GM21360 (cell line): ENCODE results near the gene PTPMT1.
A peak's percentile ranks its signal among the peaks of the same experiment; 100 is the strongest.
"Not testable (repeated sequence)": the region's sequence is repeated elsewhere in the genome, so short reads cannot be mapped to it uniquely, and the experiment has no call there.

Experiments used
- ATAC-seq: cut with Tn5 transposase; IDR thresholded peaks from one replicate; pipeline ENCODE4 v1.9.1; 2021; ENCODE audit warnings: mild to moderate bottlenecking, moderate library complexity; ENCODE audit not compliant: unreplicated experiment

PTPMT1 gene

DNA sequence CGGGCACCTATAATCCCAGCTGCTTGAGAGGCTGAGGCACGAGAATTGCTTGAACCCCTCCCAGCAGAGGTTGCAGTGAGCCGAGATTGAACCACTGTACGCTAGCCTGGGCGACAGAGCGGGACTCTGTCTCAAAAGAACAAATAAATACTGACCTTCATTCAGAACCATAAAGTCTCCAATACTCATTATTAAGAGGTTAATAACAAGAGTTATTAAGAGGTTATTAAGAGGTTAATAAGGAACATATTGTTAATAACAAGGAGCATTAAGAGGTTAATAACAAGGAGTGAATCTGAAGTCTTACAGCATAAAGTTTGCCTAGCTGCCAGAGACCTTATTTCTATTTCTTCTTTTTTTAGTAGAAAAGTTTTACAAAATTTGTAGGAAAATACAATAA is 20.1 kb upstream of the PTPMT1 start:
- no peak for ATAC-seq

DNA sequence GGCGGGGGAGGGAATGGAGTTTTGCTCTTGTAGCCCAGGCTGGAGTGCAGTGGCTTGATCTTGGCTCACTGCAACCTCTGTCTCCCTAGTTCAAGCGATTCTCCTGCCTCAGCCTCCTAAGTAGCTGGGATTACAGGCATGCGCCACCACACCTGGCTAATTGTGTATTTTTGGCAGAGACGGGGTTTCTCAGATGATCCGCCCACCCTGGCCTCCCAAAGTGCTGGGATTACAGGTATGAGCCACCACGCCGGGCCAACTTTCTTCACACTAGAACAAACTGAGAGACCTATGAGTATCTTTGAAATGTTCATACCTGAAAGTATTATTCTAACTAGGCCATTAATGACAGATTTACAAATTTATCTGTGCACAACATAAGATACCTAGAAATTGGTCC is 19.1 kb upstream of the PTPMT1 start:
- not testable (repeated sequence) for ATAC-seq

DNA sequence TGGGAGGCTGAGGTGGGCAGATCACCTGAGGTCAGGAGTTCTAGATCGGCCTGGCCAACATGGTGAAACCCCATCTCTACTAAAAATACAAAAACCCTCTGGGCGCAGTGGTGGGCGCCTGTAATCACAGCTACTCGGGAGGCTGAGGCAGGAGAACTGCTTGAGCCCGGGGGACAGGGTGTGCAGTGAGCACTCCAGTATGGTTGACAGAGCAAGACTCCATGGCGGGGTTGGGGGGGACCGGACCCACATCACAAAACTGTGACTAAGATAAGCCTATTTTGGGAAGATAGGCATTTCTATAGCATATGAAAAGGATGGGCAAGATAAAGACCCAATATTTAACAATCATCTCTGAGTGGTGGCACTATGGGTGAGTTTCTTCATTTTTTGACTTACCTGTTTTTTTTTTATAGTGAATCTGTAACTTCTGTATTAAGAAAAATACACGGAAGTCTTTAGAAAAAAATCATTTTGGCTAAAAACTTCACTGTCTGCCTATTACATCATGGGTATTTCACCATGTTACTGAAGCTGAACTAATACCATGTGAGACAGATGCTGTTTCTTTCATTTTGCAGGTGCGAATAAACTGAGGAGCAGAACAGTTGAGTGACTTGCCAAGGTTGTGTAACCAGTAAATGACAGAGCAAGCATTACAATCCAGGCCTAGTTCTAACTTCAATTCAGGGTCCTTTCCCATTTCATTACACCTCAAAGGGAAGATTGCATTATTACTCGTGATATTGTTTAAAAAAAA is 14.9 kb upstream of the PTPMT1 start:
- no peak for ATAC-seq

DNA sequence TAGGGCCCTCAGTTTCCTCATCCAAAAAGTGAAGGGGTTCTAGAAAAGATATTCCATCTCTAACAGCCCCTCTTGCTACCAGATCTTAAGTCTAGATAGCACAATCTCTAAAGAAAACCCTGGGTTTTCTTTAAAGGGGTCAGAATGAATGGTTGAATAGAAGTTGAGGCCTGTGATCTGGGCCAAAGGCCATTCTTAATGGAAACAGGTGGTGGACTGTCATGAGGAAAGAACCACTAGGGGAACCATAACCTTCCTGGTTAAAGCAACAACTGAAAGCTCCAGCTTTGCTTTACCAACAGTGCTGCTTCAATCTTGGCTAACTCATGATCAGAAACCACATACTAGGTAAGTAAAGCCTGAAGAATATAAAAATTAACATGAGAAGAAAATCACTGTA is 14.3 kb upstream of the PTPMT1 start:
- ATAC-seq, result no peak

DNA sequence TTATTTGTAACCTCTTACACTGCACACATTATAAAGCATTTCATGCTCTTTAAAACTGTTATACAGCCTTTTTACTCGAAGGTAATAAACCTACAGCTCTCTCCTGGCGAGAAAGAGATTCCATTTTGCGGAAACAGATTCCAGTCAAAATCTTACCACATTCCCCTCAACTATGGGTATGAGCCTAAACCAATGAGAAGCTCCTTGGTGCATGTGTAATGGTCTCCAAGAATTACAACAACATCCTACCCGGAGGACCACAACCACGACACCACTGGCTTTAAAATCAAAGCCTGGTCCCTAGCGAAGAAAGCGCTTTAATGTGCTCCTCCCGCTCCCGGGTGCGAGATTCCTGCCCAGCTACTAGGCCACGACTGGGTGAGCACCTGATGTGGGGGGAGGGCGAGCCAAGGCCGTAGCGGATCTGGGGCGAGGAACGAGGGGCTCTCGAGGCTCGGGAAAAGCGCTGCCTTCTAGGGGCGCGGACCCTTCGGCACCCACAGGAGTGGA is 13.3 kb upstream of the PTPMT1 start:
- ATAC-seq, result no peak

DNA sequence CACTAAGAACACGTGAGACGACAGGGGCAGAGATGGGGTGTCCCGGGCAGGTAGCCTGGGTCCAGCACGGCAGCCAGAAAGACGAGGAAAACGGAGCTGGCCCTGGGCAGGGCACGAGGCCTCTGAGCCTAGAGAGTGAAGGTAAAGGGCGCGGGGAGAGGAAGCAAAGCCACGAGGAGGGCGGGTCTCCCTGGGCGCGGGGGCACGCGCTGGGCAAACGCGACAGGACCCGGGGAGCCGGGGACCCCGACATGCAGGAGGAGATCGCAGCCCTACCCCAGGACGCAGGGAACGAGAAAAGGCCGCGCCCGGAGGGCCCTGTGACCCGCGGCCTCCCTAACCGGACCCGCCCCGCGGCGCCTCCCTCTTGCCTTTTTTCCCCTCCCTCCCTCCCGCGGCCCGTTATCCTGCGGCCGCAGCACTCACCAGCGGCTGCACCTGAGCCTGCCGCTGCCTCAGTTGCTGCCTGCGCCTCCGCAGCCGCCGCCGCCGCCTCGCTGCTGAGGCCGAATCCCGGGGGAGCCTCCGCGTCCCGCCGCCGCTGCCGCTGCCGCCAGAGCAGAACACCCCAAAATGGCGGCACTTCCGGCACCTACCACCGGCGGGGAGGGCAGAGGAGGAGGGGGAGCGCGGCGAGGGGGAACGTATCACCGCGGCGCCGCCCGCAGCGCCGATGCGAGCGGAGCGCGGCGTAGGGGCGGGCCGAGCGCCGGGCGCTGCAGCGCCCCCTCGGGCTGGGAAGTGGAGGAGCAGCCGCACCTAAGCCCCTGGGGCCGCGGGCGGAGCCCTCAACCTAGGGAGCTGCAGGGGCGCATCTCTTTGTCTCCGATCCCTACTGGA is 12.6 kb upstream of the PTPMT1 start, which contains the start of gene CELF1:
TSS of gene CELF1 (minus strand) at position 567 of the 840 bp plus-strand sequence. CDS start 53,609 bp downstream, outside the sequence.
- peak; percentile 95 for ATAC-seq

DNA sequence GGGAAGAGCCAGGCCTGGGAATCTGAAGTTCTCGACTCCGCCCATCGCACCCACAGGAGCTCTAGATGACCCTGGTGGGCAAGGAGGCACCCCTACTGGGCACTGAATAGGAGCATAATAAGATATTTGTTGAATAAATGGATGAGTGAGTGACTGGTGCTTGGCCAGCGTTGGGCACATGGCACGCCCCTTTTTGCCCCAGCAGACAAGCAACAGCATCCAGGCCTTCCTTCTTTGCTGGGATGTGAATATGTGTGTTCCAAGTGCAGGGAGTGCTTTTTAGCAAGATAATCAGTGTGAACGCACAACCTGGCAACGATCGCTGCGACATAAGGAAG is 12.0 kb upstream of the PTPMT1 start:
- ATAC-seq, result peak; percentile 28

DNA sequence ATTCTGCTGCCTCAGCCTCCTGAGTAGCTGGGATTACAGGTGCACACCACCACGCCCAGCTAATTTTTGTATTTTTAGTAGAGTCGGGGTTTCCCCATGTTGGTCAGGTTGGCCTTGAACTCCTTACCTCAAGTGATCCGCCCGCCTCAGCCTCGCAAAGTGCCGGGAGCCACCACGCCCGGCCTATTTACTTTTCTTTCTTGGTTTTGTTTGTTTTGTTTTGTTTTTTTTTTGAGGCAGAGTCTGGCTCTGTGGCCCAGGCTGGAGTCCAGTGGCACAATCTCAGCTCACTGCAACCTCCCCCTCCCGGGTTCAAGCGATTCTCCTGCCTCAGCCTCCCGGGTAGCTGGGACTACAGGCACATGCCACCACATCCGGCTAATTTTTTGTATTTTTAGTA is 8.4 kb upstream of the PTPMT1 start:
- ATAC-seq, result not testable (repeated sequence)

DNA sequence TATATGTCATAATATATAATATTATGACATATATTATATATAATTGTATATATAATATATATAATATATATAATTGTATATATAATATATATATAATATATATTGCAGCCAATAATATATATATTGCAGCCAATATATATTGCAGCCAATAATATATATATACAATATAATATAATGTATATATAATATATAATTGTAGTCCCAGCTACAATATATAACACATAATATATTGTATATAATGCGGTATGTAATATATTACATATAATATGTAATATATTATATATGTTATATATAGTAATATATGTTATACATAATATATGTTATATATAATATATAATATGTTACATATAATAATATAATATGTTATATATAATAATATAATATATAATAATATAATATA is 6.7 kb upstream of the PTPMT1 start:
- ATAC-seq, result no peak

DNA sequence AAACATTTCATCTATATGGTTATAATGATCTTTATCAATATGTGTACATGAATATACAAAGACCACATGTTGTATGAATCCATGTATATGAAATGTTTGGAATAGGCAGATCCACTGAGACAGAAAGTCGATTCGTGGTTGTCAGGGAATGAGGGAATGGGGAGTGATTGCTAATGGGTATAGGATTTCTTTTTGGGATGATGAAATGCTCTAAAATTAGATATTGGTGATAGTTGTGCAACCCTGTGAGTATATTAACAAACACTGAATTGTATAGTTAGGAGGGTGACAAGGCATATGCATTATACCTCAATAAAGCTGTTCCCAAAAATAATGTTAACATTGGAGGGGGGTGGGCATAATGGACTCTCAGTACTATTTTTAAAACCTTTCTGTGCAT is 5.0 kb upstream of the PTPMT1 start:
- ATAC-seq, result no peak

DNA sequence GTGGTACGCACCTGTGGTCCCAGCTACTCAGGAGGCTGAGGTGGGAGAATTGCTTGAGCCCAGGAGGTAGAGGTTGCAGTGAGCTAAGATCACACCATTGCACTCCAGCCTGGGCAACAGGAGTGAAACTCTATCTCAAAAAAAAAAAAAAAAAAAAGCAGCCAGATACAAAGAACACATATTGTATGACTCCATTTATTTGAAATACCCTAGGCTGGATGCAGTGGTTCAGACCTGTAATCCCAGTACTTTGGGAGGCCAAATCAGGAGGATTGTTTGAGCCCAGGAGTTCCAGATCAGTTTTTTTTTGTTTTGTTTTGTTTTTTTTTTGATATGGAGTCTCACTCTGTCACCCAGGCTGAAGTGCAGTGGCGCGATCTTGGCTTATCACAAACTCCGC is 3.0 kb upstream of the PTPMT1 start:
- ATAC-seq, result not testable (repeated sequence)

DNA sequence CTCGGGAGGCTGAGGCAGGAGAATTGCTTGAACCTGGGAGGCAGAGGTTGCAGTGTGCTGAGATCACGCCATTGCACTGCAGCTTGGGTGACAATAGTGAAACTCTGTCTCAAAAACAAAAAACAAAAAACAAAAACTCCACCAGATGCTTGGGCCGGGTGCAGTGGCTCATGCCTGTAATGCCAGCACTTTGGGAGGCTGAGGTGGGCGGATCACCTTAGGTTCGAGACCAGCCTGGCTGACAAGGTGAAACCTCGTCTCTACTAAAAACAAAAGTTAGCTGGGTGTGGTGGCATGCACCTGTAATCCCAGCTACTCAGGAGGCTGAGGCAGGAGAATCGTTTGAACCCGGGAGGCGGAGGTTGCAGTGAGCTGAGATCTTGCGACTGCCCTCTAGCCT is 1.0 kb upstream of the PTPMT1 start:
- not testable (repeated sequence) for ATAC-seq

DNA sequence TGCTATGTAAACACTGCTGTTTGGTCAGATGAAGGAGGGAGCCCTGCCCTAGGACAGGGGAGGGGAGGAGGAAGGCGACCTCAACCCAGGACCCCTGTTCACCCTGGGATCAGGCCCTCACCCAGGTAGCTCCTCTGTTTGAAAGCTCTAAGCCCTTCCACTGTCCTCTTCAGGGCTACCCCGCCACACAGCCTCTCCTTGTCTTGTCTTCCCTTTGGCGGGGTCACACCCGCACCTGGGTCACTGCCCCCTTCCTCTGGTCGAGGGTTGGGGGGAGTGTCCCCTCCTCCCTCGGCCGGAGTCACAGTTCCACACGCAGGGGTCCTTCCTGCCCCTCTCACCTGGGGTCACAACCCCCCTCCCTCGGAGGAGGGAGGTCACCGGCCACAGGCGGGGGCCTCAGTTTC is 463 bp upstream of the PTPMT1 start:
- ATAC-seq, result peak; percentile 16

DNA sequence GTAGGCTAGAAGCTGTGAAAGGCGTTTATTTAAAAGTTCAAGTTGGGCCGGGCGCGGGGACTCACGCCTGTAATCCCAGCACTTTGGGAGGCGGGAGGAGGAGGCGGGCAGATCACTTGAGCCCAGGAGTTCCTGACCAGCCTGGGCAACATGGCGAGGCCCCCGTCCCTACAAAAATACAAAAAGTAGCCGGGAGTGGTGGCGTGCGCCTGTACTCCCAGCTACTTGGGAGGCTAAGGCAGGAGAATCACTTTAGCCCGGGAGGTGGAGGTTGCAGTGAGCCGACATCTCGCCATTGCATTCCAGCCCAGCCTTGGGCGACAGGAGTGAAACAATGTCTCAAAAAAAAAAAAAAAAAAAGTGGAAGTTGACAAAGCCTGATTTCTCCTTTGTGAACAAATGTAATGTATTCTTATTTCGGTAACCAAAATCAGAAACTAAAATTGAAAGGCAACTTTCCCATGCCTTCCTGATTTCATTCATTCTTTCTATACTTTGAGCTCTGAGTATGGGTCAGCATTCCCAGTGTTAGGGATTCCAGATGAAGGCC is 825 bp downstream of the PTPMT1 start:
- no peak for ATAC-seq

DNA sequence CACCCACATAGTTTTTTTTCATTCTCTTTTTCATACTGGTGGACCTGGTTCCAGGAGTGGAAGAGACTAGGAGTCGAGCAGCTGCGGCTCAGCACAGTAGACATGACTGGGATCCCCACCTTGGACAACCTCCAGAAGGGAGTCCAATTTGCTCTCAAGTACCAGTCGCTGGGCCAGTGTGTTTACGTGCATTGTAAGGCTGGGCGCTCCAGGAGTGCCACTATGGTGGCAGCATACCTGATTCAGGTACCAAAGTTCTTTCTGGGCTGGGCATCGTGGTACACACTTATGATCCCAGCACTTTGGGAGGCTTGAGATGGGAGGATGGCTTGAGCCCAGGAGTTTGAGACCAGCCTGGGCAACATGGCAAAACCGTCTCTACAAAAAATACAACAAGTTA is 4.2 kb downstream of the PTPMT1 start:
- ATAC-seq, result no peak

DNA sequence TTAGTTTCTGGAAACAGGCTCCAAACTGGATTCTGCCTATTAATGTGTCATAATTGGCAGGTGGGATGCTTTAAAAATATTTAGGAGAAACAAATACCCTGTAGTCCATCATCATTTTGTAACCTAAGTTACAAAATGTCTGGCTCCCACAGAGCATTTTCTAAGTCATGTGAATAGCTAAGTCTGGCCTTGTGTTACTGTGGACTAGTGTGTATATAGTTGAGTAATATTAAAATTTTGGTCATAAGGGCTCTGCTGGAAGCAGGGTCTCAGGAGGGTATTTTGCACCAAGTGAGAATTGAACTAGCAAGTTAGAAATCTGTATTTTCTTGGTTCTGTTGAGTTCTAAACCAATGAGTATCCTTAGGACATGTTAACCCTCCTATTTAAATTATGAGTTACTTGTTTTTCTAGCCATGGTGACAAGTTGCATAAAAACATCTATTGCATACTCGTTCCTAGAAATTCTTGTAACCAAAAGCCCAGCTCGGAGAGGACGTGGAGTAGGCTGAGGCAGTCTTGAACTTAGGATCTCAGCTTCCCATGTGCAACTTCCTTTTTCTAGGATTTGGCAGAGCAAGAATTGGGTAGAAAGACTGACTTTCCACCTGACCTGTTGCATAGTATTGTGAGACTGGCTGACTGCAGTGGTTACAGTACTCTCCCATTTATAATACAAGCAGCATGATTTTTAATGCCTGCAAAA is 5.4 kb downstream of the PTPMT1 start:
- no peak for ATAC-seq

DNA sequence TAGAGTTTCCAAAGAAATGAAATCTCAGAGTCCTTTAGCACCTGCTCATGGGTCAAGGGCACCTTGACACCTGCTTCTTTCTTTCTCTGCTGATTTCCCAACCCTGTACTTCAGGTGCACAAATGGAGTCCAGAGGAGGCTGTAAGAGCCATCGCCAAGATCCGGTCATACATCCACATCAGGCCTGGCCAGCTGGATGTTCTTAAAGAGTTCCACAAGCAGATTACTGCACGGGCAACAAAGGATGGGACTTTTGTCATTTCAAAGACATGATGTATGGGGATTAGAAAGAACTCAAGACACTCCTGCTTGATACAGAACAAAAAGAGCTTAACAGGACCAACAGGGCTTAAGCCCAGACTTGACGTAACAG is 5.9 kb downstream of the PTPMT1 start:
- ATAC-seq, result no peak

DNA sequence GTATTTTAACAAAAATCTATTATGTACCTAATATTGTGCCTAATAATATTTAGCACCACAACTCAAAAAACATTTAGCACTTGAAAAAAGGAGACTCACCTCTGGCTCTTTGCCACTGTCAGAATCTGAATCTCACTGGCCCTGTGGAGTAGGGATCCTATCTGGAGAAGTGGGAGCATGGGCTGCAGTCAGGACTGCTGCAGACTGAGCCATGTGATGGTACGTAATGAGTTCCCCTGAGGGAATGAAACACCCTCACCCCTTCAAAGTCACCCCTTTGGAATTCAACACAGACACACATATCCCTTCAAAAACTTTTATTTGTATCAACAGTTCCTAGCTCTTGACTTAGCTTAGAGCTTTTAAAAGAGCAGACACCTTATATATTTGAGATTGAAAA is 6.5 kb downstream of the PTPMT1 start:
- no peak for ATAC-seq

DNA sequence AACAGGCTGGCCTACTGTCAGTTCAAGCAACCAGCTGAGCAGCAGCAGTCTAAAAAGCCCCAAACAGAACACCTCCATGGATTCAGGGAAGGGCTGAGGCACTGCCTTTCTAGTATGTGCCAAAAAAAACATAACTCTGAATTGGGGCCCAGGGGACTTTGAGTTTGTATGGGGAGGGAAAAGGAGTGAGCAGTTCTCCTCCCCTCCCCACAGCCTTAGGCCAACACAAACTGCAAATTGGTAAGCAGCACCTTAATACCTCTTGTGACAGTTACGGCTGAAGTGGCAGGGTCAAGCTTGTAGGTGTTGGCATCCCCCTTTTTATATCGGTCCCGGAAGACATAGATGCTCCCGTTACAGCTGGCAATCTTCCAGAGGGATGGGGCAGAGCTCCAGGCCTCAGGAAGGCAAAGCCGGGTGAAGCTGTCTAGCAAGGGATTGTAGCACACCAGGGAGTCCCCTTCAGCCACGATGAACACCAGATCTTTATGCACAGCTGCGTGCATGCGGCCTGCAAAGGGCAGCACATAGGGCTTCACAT is 7.4 kb downstream of the PTPMT1 start:
- no peak for ATAC-seq

DNA sequence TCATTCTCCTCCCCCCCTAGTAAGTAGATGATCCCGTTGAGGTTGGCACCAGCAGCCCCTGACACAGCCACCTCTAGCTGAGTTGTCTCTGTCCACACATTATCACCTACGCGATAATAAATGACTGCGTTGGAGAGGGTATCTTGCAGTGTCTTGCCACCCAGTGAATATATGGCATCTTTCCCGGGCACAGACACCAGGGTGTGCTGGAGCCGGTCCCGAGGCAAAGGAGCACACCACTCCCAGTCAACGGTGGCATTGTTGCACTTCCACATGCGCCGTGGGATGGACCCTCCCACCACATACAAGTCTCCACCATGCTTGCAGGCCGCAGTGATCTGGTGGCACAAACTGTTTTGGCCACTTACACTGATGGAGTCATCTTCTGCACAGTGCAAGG is 7.9 kb downstream of the PTPMT1 start:
- no peak for ATAC-seq

DNA sequence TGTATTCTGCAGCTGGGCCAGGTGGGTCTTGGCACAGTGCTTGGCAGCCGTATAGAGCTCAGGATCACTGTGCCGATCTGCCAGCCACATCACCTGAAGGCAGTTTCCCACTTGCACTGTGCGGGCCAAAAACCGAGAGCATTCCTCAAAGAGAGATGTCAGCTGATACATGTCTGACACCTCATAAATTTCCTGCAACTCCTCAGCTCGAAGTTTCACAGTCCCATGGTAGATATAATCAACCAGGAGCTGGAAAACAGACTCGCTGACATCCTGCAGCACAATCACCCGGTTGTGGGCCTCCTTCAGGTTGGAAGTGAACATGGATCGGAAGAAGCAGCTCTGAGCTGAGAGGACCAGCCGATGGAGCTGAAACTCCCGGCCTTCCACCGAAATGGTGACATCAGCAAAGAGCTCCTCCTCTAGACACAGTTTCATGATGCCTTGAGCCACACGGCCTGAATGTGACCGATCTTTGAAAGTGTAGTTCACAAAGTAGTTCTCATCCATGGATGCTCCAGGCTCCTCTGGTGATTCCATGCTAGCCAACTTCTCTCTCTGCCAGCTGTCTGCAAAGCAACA is 12.2 kb downstream of the PTPMT1 start:
- ATAC-seq, result no peak
